SK-N-SH (cell line): ENCODE results near the gene TULP1. TPM values are rescaled to one million over a fixed set of nuclear protein-coding genes. Genes with fewer than 3 reads are reported as not detected.
"Not testable (repeated sequence)": the region's sequence is repeated elsewhere in the genome, so short reads cannot be mapped to it uniquely, and the experiment has no call there.

ENCODE experiments used
- CTCF ChIA-PET: fragments of 300-600, 350-600 bp; formaldehyde crosslinking; extraction: SDS; loops from one replicate; lab custom pipeline; 2021; lab: Yijun Ruan, JAX
- POLR2A ChIA-PET: fragments of 350-600 bp; sonication (Branson Sonifier 250); formaldehyde crosslinking; extraction: SDS; loops from one replicate; lab custom pipeline; 2020; ENCODE audit warnings: antibody characterized with exemption, inconsistent platforms; lab: Yijun Ruan, JAX
- DNase-seq: peaks from one replicate; pipeline ENCODE4 v3.0.0; 2012
- H2AFZ ChIP-seq: fragments of 200-600 bp; sonication (generic); 2 replicates; pipeline ENCODE4 v1.8.1; 2016; ENCODE audit warnings: antibody characterized with exemption, mild to moderate bottlenecking, low read depth
- H3F3A ChIP-seq: fragments of 200-600 bp; sonication (generic); replicated peaks from 2 replicates; pipeline ENCODE3; 2016; ENCODE audit warnings: antibody characterized with exemption, mild to moderate bottlenecking; ENCODE audit not compliant: insufficient read depth
- H3K27ac ChIP-seq, 2 experiments: fragments of 200-500 bp in 1 of 2; fragments of 200-600 bp in 1 of 2; sonication (Bioruptor generic) in 1 of 2; sonication (generic), shearing (Covaris generic) in 1 of 2; 2 replicates each; pipeline versions ENCODE4 v1.5.1 to v1.6.1; 2014 to 2016; ENCODE audit warnings: low read depth in 2 of 2, inconsistent platforms in 1 of 2, low read length in 1 of 2, mild to moderate bottlenecking in 1 of 2, mixed read lengths in 1 of 2
- H3K27me3 ChIP-seq: fragments of 200-600 bp; sonication (generic), shearing (Covaris generic); 2 replicates; pipeline ENCODE4 v1.6.1; 2016; ENCODE audit warnings: mixed run types; ENCODE audit not compliant: insufficient read depth
- H3K36me3 ChIP-seq, 2 experiments: fragments of 200-500 bp in 1 of 2; fragments of 200-600 bp in 1 of 2; sonication (Bioruptor generic) in 1 of 2; sonication (generic) in 1 of 2; replicated peaks in 1 of 2; 2 replicates each; pipeline versions ENCODE3 to v1.5.1; 2014 to 2016; ENCODE audit warnings: low read length in 1 of 2, mild to moderate bottlenecking in 1 of 2; ENCODE audit not compliant: insufficient read depth in 2 of 2, control insufficient read depth in 1 of 2
- H3K4me1 ChIP-seq, 2 experiments: fragments of 200-500 bp in 1 of 2; fragments of 200-600 bp in 1 of 2; sonication (Bioruptor generic) in 1 of 2; sonication (generic), shearing (Covaris generic) in 1 of 2; 2 replicates each; pipeline versions ENCODE4 v1.5.1 to v1.6.1; 2014 to 2016; ENCODE audit warnings: low read depth in 1 of 2, low read length in 1 of 2, mixed run types in 1 of 2; ENCODE audit not compliant: insufficient read depth in 2 of 2, control insufficient read depth in 1 of 2
- H3K4me2 ChIP-seq: fragments of 200-600 bp; sonication (generic), shearing (Covaris generic); 2 replicates; pipeline ENCODE4 v1.6.1; 2017; ENCODE audit warnings: mixed run types
- H3K4me3 ChIP-seq, 2 experiments: fragments of 200-500 bp in 1 of 2; fragments of 200-600 bp in 1 of 2; sonication (Bioruptor generic) in 1 of 2; sonication (generic), shearing (Covaris generic) in 1 of 2; 2 replicates each; pipeline versions ENCODE4 v1.5.1 to v1.8.1; 2014 to 2016; ENCODE audit warnings: low read depth in 2 of 2, inconsistent platforms in 1 of 2, low read length in 1 of 2, mild to moderate bottlenecking in 1 of 2, mixed read lengths in 1 of 2, moderate library complexity in 1 of 2
- H3K79me2 ChIP-seq: fragments of 200-600 bp; sonication (generic); 2 replicates; pipeline ENCODE4 v1.8.1; 2017; ENCODE audit warnings: mild to moderate bottlenecking; ENCODE audit not compliant: insufficient read depth
- H3K9ac ChIP-seq: fragments of 200-600 bp; sonication (generic); 2 replicates; pipeline ENCODE4 v1.6.1; 2017; ENCODE audit warnings: mixed run types
- H3K9me2 ChIP-seq: fragments of 200-600 bp; sonication (generic); 2 replicates; pipeline ENCODE4 v1.6.1; 2017; ENCODE audit warnings: mixed run types
- H3K9me3 ChIP-seq: fragments of 200-600 bp; sonication (generic); 2 replicates; pipeline ENCODE4 v1.6.1; 2017; ENCODE audit warnings: mixed run types, mild to moderate bottlenecking, moderate library complexity
- H4K20me1 ChIP-seq: fragments of 200-600 bp; sonication (generic); 2 replicates; pipeline ENCODE4 v1.6.1; 2017; ENCODE audit warnings: mild to moderate bottlenecking, mixed run types; ENCODE audit not compliant: insufficient read depth
- CHD2 ChIP-seq: fragments of 150-350 bp; IDR thresholded peaks from 2 replicates; pipeline ENCODE4 v1.6.1; 2018; ENCODE audit warnings: low read length; ENCODE audit not compliant: partially characterized antibody
- EZH2phosphoT487 ChIP-seq: fragments of 200-600 bp; sonication (generic); IDR thresholded peaks from 2 replicates; pipeline ENCODE4 v1.6.1; 2017; ENCODE audit warnings: low read depth, mixed run types, mild to moderate bottlenecking, antibody characterized with exemption, moderate library complexity, borderline replicate concordance
- FOXJ3 ChIP-seq: sonication (generic); formaldehyde crosslinking; IDR thresholded peaks from 2 replicates; pipeline ENCODE4 v1.5.1; 2020; ENCODE audit warnings: mild to moderate bottlenecking, missing genetic modification reagents
- FOXM1 ChIP-seq: IDR thresholded peaks from 2 replicates; pipeline ENCODE4 v1.4.0; 2012; ENCODE audit warnings: low read depth, mild to moderate bottlenecking
- JUND ChIP-seq: IDR thresholded peaks from 2 replicates; pipeline ENCODE4 v1.4.0; 2012
- PBX3 ChIP-seq: IDR thresholded peaks from 2 replicates; pipeline ENCODE4; 2012
- RAD21 ChIP-seq: IDR thresholded peaks from 2 replicates; pipeline ENCODE4 v1.6.1; 2012; ENCODE audit warnings: mild to moderate bottlenecking, low read length
- RCOR1 ChIP-seq: fragments of 150-350 bp; IDR thresholded peaks from 2 replicates; pipeline ENCODE4 v1.6.1; 2017; ENCODE audit warnings: antibody characterized with exemption, low read length
- REST ChIP-seq: IDR thresholded peaks from 2 replicates; pipeline ENCODE4 v1.6.1; 2012; ENCODE audit warnings: mild to moderate bottlenecking, low read depth, low read length, moderate library complexity
- RXRA ChIP-seq: IDR thresholded peaks from 2 replicates; pipeline ENCODE4 v1.4.0; 2012; ENCODE audit warnings: low read depth, mild to moderate bottlenecking, borderline replicate concordance
- TCF12 ChIP-seq: IDR thresholded peaks from 2 replicates; pipeline ENCODE4 v1.4.0; 2012
- USF1 ChIP-seq: IDR thresholded peaks from 2 replicates; pipeline ENCODE4 v1.4.0; 2012; ENCODE audit warnings: low read depth, borderline replicate concordance
- WGBS: methylation state at CpG from one replicate; pipeline ENCODE4 v1.1.6; 2017; ENCODE audit warnings: low lambda C conversion rate; 5-methylcytosine and 5-hydroxymethylcytosine counted together
- polyA plus RNA-seq, 3 experiments: library from polyadenylated mRNA; depleted of rRNA; stranded (reverse); fragments of >200 nt; gene quantifications; 2 replicates each; pipeline ENCODE4 v1.2.3, GENCODE V29; 2012

The TULP1 gene
- polyA plus RNA-seq, 1 of the 3 experiments (the other 2 are of a cell fraction): not detected

- CTCF ChIA-PET: interaction anchor here (2.1 to 7.0 kb wide), 2 partner anchors 11 to 219 kb away, joined by 5 to 127 read pairs; partner anchors contain the start of gene ARMC12
- 92% methylated on average over 6 of the region's 6 CpGs for WGBS
- no peaks in the 10 kb centered on the region for H3K9me3 ChIP-seq
- POLR2A ChIA-PET: no interaction called here
- no peaks in the 10 kb centered on the region for H4K20me1 ChIP-seq
- H3K4me2 ChIP-seq: no peak overlapping the region
- no peak for DNase-seq
- no peak overlapping the region for H2AFZ ChIP-seq
- no peak overlapping the region for H3K9ac ChIP-seq
- no peaks in the 10 kb centered on the region for H3K27me3 ChIP-seq
- peaks cover 0 to 5% of the 10 kb centered on the region in 2 experiments; a peak in 1 of 4 replicates for H3K4me1 ChIP-seq
- no peak overlapping the region for H3K4me3 ChIP-seq
- H3K36me3 ChIP-seq: no peaks in the 10 kb centered on the region
- no peak for TF ChIP-seq RCOR1
- TF ChIP-seq USF1: no peak
- TF ChIP-seq PBX3: no peak
- no peak for TF ChIP-seq RAD21
- no peak for TF ChIP-seq EZH2phosphoT487
- no peak for TF ChIP-seq FOXJ3 (CRISPR knock-in tag)
- TF ChIP-seq TCF12: no peak
- no peak overlapping the region for H3K27ac ChIP-seq
- H3F3A ChIP-seq: no peaks in the 10 kb centered on the region
- no peaks in the 10 kb centered on the region for H3K79me2 ChIP-seq
- no peaks in the 10 kb centered on the region for H3K9me2 ChIP-seq
Observed at GRCh38 chr6:35518566-35519312, 6.0 kb upstream of the TULP1 start.

- H3K36me3 ChIP-seq, POLR2A ChIA-PET, H3K4me3 ChIP-seq, H3K9me3 ChIP-seq, H3K4me2 ChIP-seq, DNase-seq, H3K27me3 ChIP-seq, H4K20me1 ChIP-seq, H3K79me2 ChIP-seq, H3K27ac ChIP-seq, H3F3A ChIP-seq, H3K9ac ChIP-seq, H3K4me1 ChIP-seq, H2AFZ ChIP-seq, H3K9me2 ChIP-seq: not testable (repeated sequence)
- CTCF ChIA-PET: interaction anchor here (1.8 to 2.1 kb wide), 2 partner anchors 10 to 219 kb away, joined by 5 to 9 read pairs; partner anchors contain the start of gene ARMC12
- 95% methylated on average over 7 of the region's 7 CpGs for WGBS
Observed at GRCh38 chr6:35517978-35518377, 5.3 kb upstream of the TULP1 start.

- POLR2A ChIA-PET: no interaction called here
- WGBS: 68% methylated on average over 6 of the region's 6 CpGs
- DNase-seq: no peak
- Histone ChIP-seq H3K4me3 (no peak overlapping the region), H4K20me1 (no peaks in the 10 kb centered on the region), H3K9ac (no peak overlapping the region), H3K27ac (no peak overlapping the region), H3K4me1 (no peaks in the 10 kb centered on the region; a peak in 1 of 4 replicates), H3F3A (no peaks in the 10 kb centered on the region), H3K9me2 (no peaks in the 10 kb centered on the region), H3K27me3 (no peaks in the 10 kb centered on the region), H3K4me2 (no peak overlapping the region), H3K9me3 (no peaks in the 10 kb centered on the region), H3K79me2 (no peaks in the 10 kb centered on the region), H2AFZ (no peak overlapping the region), H3K36me3 (no peaks in the 10 kb centered on the region)
- TF ChIP-seq RAD21: no peak
- no peak for TF ChIP-seq CHD2
- no peak for TF ChIP-seq EZH2phosphoT487
- TF ChIP-seq REST: no peak
- TF ChIP-seq JUND: no peak
- no peak for TF ChIP-seq FOXM1
- TF ChIP-seq RXRA: no peak
- CTCF ChIA-PET: interaction anchor here (1.2 to 2.1 kb wide), 3 partner anchors 9 to 220 kb away, joined by 3 to 9 read pairs (median 5); partner anchors contain the start of gene ARMC12
Observed at GRCh38 chr6:35516712-35517111, 4.0 kb upstream of the TULP1 start.
